ENCODE measurements around the gene LHX1.

LHX1 gene

DNA sequence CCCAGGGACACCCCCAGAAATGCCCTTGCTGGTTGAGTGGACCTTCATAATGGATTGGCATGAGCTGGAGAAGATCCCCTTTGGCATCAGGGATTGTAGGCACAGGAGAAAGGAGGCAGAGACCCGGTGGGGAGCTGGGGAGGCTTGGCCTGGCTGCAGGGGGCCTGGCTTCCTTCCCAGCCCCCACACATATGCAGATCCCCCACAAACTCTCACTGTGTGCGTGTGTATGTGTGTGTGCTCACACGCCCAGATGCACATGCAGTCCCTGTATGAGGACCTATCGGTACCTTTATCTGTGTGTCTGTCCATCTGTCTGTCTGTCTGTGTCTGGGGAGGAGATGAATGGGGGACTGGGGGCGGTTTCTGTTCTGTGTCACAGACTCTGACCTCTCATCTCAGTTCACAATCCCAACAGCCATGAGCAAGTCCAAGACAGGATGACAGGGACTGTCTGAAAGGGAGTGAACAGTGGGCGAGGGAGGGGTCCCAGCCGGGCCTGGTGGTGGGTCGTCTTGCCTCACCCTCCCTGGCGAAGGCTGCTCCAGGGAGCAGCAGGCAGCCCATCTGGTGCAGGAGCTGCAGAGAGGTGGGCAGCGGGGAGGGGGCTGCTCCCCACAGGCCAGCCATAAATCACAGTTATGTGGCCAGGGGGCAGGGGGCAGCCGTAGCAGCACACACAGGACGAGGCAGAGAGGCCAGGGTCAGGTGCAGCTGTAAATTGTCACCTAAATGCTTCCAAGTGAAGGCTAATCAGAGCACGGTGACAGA lies 46.7 kb upstream of the LHX1 start:
- Histone ChIP-seq H3K27ac (ENCODE audit: low read depth, low read length) (no peak overlapping the region), H3K4me1 (ENCODE audit: control insufficient read depth, low read length) (no peaks in the 10 kb centered on the region), H3K36me3 (ENCODE audit: control insufficient read depth, low read length) (no peaks in the 10 kb centered on the region), H3K79me2 (ENCODE audit: control insufficient read depth, low read length) (no peaks in the 10 kb centered on the region), H3K9me2 (replicated peaks; ENCODE audit: control insufficient read depth, low read length) (no peaks in the 10 kb centered on the region), H3K9me3 (ENCODE audit: control insufficient read depth, insufficient read depth, low read length) (no peaks in the 10 kb centered on the region), H3F3A (ENCODE audit: control insufficient read depth, insufficient read depth) (no peaks in the 10 kb centered on the region), H3K4me3 (ENCODE audit: low read length) (no peak overlapping the region), H3K27me3 (ENCODE audit: control insufficient read depth, low read length) (peaks cover 21% of the 10 kb centered on the region), H4K20me1 (ENCODE audit: control insufficient read depth, insufficient read depth, low read depth, low read length) (no peaks in the 10 kb centered on the region), H3K4me2 (ENCODE audit: low read length) (no peak overlapping the region)
- no peak for TF ChIP-seq EZH2phosphoT487 (IDR thresholded peaks at IDR 0.05; ENCODE audit: borderline replicate concordance, low read length)
- TF ChIP-seq, protein P1, sequence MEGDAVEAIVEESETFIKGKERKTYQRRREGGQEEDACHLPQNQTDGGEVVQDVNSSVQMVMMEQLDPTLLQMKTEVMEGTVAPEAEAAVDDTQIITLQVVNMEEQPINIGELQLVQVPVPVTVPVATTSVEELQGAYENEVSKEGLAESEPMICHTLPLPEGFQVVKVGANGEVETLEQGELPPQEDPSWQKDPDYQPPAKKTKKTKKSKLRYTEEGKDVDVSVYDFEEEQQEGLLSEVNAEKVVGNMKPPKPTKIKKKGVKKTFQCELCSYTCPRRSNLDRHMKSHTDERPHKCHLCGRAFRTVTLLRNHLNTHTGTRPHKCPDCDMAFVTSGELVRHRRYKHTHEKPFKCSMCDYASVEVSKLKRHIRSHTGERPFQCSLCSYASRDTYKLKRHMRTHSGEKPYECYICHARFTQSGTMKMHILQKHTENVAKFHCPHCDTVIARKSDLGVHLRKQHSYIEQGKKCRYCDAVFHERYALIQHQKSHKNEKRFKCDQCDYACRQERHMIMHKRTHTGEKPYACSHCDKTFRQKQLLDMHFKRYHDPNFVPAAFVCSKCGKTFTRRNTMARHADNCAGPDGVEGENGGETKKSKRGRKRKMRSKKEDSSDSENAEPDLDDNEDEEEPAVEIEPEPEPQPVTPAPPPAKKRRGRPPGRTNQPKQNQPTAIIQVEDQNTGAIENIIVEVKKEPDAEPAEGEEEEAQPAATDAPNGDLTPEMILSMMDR (IDR thresholded peaks at IDR 0.05; ENCODE audit: low read depth, low read length, poor library complexity, severe bottlenecking): no peak

- Histone ChIP-seq H4K20me1 (ENCODE audit: control insufficient read depth, insufficient read depth, low read depth, low read length) (no peaks in the 10 kb centered on the region), H3K36me3 (ENCODE audit: control insufficient read depth, low read length) (no peaks in the 10 kb centered on the region), H3K27ac (ENCODE audit: low read depth, low read length) (no peak overlapping the region), H3K27me3 (ENCODE audit: control insufficient read depth, low read length) (peaks cover 30% of the 10 kb centered on the region), H3K4me3 (ENCODE audit: low read length) (no peak overlapping the region), H3F3A (ENCODE audit: control insufficient read depth, insufficient read depth) (no peaks in the 10 kb centered on the region), H3K79me2 (ENCODE audit: control insufficient read depth, low read length) (no peaks in the 10 kb centered on the region), H3K4me2 (ENCODE audit: low read length) (no peak overlapping the region), H3K9me3 (ENCODE audit: control insufficient read depth, insufficient read depth, low read length) (no peaks in the 10 kb centered on the region), H3K9me2 (replicated peaks; ENCODE audit: control insufficient read depth, low read length) (no peaks in the 10 kb centered on the region), H3K4me1 (ENCODE audit: control insufficient read depth, low read length) (no peaks in the 10 kb centered on the region)
- TF ChIP-seq EZH2phosphoT487 (IDR thresholded peaks at IDR 0.05; ENCODE audit: borderline replicate concordance, low read length): no peak
- TF ChIP-seq, protein P1 (IDR thresholded peaks at IDR 0.05; ENCODE audit: low read depth, low read length, poor library complexity, severe bottlenecking): no peak
These were observed 45.0 kb upstream of the LHX1 start for GRCh38 chr17:36892112-36892838.

GRCh38 chr17:36894177-36894576 lies 43.1 kb upstream of the LHX1 start:
- Histone ChIP-seq H3K36me3 (ENCODE audit: control insufficient read depth, low read length) (no peaks in the 10 kb centered on the region), H3F3A (ENCODE audit: control insufficient read depth, insufficient read depth) (no peaks in the 10 kb centered on the region), H3K4me1 (ENCODE audit: control insufficient read depth, low read length) (no peaks in the 10 kb centered on the region), H3K9me2 (replicated peaks; ENCODE audit: control insufficient read depth, low read length) (no peaks in the 10 kb centered on the region), H3K4me3 (ENCODE audit: low read length) (no peak overlapping the region), H3K27me3 (ENCODE audit: control insufficient read depth, low read length) (peaks cover 15% of the 10 kb centered on the region; the same call in 1 of the 2 replicates), H3K4me2 (ENCODE audit: low read length) (no peak overlapping the region), H3K79me2 (ENCODE audit: control insufficient read depth, low read length) (no peaks in the 10 kb centered on the region), H4K20me1 (ENCODE audit: control insufficient read depth, insufficient read depth, low read depth, low read length) (no peaks in the 10 kb centered on the region), H3K27ac (ENCODE audit: low read depth, low read length) (no peak overlapping the region), H3K9me3 (ENCODE audit: control insufficient read depth, insufficient read depth, low read length) (no peaks in the 10 kb centered on the region)
- TF ChIP-seq, protein P1 (IDR thresholded peaks at IDR 0.05; ENCODE audit: low read depth, low read length, poor library complexity, severe bottlenecking): no peak
- TF ChIP-seq EZH2phosphoT487 (IDR thresholded peaks at IDR 0.05; ENCODE audit: borderline replicate concordance, low read length): no peak
